Measurements from ENCODE around the gene STX7. TPM values are rescaled to one million over a fixed set of nuclear protein-coding genes. Genes with fewer than 3 reads are reported as not detected.
A peak's percentile ranks its signal among the peaks of the same experiment; 100 is the strongest.

STX7 gene
- total RNA-seq, 1 donor from 2014 or later = 66.5 TPM

GRCh38 chr6:132400883-132401617, 111.9 kb downstream of the STX7 start, which contains the start of gene MOXD1:
Gene MOXD1 (minus strand): TSS chr6:132401475. CDS start chr6:132401426, 49 bp downstream.
- peak; percentile 81 for DNase-seq (ENCODE audit: low spot score)
- Mint-ChIP-seq H3K9me3 (ENCODE audit: low read depth) (peaks cover 3% of the 10 kb centered on the region), H3K27ac (ENCODE audit: unreplicated experiment) (peak within 1 kb of the TSS; percentile 8), H3K4me3 (ENCODE audit: unreplicated experiment) (peak within 1 kb of the TSS; percentile 72), H3K4me1 (ENCODE audit: low read depth) (peaks cover 42% of the 10 kb centered on the region), H3K27me3 (ENCODE audit: low read depth) (no peaks in the 10 kb centered on the region), H3K36me3 (ENCODE audit: low read depth) (no peaks in the 10 kb centered on the region)
- TF ChIP-seq, protein P1, sequence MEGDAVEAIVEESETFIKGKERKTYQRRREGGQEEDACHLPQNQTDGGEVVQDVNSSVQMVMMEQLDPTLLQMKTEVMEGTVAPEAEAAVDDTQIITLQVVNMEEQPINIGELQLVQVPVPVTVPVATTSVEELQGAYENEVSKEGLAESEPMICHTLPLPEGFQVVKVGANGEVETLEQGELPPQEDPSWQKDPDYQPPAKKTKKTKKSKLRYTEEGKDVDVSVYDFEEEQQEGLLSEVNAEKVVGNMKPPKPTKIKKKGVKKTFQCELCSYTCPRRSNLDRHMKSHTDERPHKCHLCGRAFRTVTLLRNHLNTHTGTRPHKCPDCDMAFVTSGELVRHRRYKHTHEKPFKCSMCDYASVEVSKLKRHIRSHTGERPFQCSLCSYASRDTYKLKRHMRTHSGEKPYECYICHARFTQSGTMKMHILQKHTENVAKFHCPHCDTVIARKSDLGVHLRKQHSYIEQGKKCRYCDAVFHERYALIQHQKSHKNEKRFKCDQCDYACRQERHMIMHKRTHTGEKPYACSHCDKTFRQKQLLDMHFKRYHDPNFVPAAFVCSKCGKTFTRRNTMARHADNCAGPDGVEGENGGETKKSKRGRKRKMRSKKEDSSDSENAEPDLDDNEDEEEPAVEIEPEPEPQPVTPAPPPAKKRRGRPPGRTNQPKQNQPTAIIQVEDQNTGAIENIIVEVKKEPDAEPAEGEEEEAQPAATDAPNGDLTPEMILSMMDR (IDR thresholded peaks at IDR 0.05) = peak; percentile 66

GRCh38 chr6:132400555-132400882, 112.4 kb downstream of the STX7 start:
- no peak for DNase-seq (ENCODE audit: low spot score)
- H3K4me3 Mint-ChIP-seq (ENCODE audit: unreplicated experiment) = peak overlapping the region; percentile 72
- H3K27ac Mint-ChIP-seq (ENCODE audit: unreplicated experiment) = peak overlapping the region; percentile 8
- TF ChIP-seq, protein P1 (IDR thresholded peaks at IDR 0.05) = no peak
- no peaks in the 10 kb centered on the region for H3K36me3 Mint-ChIP-seq (ENCODE audit: low read depth)
- peaks cover 7% of the 10 kb centered on the region for H3K9me3 Mint-ChIP-seq (ENCODE audit: low read depth)
- H3K27me3 Mint-ChIP-seq (ENCODE audit: low read depth) = no peaks in the 10 kb centered on the region
- peaks cover 38% of the 10 kb centered on the region for H3K4me1 Mint-ChIP-seq (ENCODE audit: low read depth)

- peak overlapping the region; percentile 72 for H3K4me3 Mint-ChIP-seq (ENCODE audit: unreplicated experiment)
Measured at GRCh38 chr6:132399376-132400074, 113.4 kb downstream of the STX7 start.

More at GRCh38 chr6:132399376-132400074, 113.4 kb downstream of the STX7 start:
- peaks cover 17% of the 10 kb centered on the region for H3K9me3 Mint-ChIP-seq (ENCODE audit: low read depth)
- H3K27me3 Mint-ChIP-seq (ENCODE audit: low read depth) = no peaks in the 10 kb centered on the region
- DNase-seq (ENCODE audit: low spot score) = no peak
- no peak overlapping the region for H3K27ac Mint-ChIP-seq (ENCODE audit: unreplicated experiment)
- TF ChIP-seq, protein P1 (IDR thresholded peaks at IDR 0.05) = no peak
- H3K4me1 Mint-ChIP-seq (ENCODE audit: low read depth) = peaks cover 28% of the 10 kb centered on the region
- H3K36me3 Mint-ChIP-seq (ENCODE audit: low read depth) = peaks cover 6% of the 10 kb centered on the region

Other genes starting within 250 kb of the STX7 start
- 9.0 to 14.3 TPM (median 9.1 TPM) in 3 replicates for gene MOXD1, start 111.6 kb downstream of the STX7 start, total RNA-seq
- gene TAAR9, start 25.2 kb upstream of the STX7 start, total RNA-seq = not detected in 3 replicates
- gene TAAR8, start 39.6 kb upstream of the STX7 start, total RNA-seq = not detected in 3 replicates
- not detected in 3 replicates for gene TAAR6, start 57.2 kb upstream of the STX7 start, total RNA-seq
- not detected in 3 replicates for gene TAAR5, start 76.6 kb upstream of the STX7 start, total RNA-seq
- gene TAAR2, start 111.2 kb upstream of the STX7 start, total RNA-seq = not detected in 3 replicates
- gene TAAR1, start 146.1 kb upstream of the STX7 start, total RNA-seq = not detected in 3 replicates
- gene VNN1, start 200.9 kb upstream of the STX7 start, total RNA-seq = not detected in 3 replicates
- not detected in 3 replicates for gene VNN2, start 244.8 kb upstream of the STX7 start, total RNA-seq

Data from chondrocyte (in vitro differentiated cells).